ENCODE results near the gene NPAS4.

Gene NPAS4

DNA sequence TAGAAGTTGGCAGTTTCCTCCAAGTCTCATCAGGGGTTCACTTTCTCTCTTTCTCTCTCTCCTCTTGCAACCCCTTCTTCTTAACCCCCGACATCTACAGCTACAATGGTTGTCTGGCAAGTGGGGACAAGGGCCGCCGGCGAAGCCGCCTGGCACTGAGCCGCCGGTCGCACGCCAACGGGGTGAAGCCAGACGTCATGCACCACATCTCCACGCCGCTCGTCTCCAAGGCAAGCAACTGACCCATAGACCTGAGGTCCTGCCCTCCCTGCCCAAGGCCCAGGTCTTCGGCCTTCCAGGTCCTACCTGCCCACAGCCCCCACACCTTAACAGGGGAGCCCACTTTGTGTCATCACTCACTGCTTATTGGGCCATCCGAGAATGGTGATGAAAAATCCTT is 50.3 kb downstream of the NPAS4 start:
- TF ChIP-seq, protein P1, sequence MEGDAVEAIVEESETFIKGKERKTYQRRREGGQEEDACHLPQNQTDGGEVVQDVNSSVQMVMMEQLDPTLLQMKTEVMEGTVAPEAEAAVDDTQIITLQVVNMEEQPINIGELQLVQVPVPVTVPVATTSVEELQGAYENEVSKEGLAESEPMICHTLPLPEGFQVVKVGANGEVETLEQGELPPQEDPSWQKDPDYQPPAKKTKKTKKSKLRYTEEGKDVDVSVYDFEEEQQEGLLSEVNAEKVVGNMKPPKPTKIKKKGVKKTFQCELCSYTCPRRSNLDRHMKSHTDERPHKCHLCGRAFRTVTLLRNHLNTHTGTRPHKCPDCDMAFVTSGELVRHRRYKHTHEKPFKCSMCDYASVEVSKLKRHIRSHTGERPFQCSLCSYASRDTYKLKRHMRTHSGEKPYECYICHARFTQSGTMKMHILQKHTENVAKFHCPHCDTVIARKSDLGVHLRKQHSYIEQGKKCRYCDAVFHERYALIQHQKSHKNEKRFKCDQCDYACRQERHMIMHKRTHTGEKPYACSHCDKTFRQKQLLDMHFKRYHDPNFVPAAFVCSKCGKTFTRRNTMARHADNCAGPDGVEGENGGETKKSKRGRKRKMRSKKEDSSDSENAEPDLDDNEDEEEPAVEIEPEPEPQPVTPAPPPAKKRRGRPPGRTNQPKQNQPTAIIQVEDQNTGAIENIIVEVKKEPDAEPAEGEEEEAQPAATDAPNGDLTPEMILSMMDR (IDR thresholded peaks at IDR 0.05; ENCODE audit: low read depth, low read length, missing control alignments), result no peak
- DNase-seq (ENCODE audit: low read depth), result no peak

DNA sequence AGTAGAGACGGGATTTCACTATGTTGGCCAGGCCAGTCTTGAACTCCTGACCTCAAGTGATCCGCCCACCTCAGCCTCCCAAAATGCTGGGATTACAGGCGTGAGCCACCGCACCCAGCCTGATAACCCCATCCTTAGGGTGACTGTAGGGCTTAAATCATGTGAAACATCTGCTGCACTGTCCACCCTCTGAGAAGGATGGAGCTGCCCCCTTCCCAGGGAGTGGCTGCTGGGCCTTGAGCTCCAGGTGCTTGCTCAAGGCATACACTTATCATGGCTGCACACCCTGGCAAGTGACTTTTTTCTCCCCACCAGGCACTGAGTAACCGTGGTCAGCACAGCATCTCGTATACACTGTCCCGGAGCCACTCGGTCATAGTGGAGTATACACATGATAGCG is 51.2 kb downstream of the NPAS4 start:
- DNase-seq (ENCODE audit: low read depth), result no peak
- TF ChIP-seq, protein P1 (IDR thresholded peaks at IDR 0.05; ENCODE audit: low read depth, low read length, missing control alignments), result no peak
- no peak overlapping the region for H3K4me3 ChIP-seq (ENCODE audit: low read depth, low read length)

More for the DNA sequence above, 50.3 kb downstream of the NPAS4 start:
- no peak overlapping the region for H3K4me3 ChIP-seq (ENCODE audit: low read depth, low read length)

DNA sequence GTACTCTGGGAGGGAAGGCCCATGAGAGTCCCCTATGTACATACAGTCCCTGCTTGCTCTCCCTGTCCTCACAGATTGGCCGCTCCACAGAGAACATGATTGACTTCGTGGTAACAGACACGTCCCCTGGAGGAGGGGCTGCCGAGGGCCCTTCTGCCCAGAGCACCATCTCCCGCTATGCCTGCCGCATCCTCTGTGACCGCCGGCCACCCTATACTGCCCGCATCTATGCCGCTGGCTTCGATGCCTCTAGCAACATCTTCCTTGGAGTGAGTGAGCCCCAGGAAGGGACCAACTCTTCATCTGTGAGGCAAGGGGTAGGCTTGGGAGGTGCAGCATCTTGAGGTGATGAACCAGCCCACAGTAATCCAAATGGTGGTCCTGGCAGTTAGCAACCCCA is 52.3 kb downstream of the NPAS4 start:
- DNase-seq (ENCODE audit: low read depth), result no peak
- H3K4me3 ChIP-seq (ENCODE audit: low read depth, low read length), result no peak overlapping the region
- TF ChIP-seq, protein P1 (IDR thresholded peaks at IDR 0.05; ENCODE audit: low read depth, low read length, missing control alignments), result no peak

DNA sequence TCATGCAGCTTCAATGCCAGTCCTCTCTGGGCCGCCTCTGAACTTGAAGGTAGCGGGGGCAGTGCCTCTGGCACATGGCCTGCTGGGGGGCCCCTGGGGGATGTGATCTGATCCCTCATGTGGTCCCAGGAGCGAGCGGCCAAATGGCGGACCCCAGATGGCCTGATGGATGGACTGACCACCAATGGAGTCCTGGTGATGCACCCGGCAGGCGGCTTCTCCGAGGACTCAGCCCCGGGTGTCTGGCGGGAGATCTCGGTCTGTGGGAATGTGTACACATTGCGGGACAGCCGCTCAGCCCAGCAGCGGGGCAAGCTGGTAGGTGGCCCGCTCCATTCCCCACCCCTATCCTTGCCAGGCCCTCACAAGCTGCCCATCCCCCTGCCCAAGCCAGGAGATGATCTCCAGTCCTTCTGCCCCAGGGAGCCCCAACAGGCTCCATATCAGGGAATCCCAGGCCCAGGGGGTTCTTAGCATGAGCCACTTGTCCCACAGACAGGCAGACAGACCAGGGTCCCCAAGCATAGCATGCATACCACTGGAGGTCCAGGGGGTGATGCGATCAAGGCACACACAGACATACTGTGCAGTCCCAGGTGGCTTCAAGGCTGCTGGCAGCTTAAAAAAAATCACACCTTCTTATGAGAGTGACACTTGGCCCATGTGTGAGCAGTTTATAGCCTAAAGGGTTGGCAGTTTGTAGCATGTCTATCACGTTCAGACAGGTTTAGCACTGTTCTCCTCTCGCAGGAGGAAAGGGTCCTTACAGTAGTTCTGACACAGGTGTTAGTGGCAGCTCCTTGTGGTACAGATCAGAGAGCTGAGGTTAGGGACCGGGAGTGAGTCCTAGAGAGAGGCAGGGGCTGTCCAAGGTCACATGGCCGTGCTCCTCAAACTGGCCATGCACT is 53.0 kb downstream of the NPAS4 start:
- DNase-seq (ENCODE audit: low read depth), result no peak
- H3K4me3 ChIP-seq (ENCODE audit: low read depth, low read length), result no peak overlapping the region
- TF ChIP-seq, protein P1 (IDR thresholded peaks at IDR 0.05; ENCODE audit: low read depth, low read length, missing control alignments), result no peak

DNA sequence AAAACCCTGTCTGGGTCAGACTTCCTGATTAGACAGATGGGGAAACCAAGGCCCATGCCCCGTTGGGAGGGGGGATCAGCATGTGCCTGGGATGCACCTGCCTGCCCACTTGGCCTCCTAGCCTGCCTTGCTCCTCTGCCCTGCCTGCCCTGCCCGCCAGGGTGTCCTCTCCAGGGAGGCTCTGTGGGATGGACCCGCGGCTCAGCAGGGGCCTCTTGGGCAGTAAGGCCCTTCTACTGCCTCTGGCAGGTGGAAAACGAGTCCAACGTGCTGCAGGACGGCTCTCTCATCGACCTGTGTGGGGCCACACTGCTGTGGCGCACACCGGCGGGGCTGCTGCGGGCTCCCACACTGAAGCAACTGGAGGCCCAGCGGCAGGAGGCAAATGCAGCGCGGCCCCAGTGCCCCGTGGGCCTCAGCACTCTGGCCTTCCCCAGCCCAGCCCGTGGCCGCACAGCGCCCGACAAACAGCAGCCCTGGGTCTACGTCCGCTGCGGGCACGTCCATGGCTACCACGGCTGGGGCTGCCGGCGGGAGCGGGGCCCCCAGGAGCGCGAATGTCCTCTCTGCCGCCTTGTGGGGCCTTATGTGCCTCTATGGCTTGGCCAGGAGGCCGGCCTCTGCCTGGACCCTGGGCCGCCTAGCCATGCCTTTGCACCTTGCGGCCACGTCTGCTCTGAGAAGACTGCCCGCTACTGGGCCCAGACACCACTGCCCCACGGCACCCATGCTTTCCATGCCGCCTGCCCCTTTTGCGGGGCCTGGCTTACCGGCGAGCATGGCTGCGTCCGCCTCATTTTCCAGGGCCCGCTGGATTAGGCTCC is 54.7 kb downstream of the NPAS4 start:
- H3K4me3 ChIP-seq (ENCODE audit: low read depth, low read length), result no peak overlapping the region
- no peak for DNase-seq (ENCODE audit: low read depth)
- TF ChIP-seq, protein P1 (IDR thresholded peaks at IDR 0.05; ENCODE audit: low read depth, low read length, missing control alignments), result no peak
